Measurements from ENCODE around the gene ARHGAP32. TPM values are rescaled to one million over a fixed set of nuclear protein-coding genes. Genes with fewer than 3 reads are reported as not detected.

ARHGAP32 gene
- 41.5 TPM for total RNA-seq

DNA sequence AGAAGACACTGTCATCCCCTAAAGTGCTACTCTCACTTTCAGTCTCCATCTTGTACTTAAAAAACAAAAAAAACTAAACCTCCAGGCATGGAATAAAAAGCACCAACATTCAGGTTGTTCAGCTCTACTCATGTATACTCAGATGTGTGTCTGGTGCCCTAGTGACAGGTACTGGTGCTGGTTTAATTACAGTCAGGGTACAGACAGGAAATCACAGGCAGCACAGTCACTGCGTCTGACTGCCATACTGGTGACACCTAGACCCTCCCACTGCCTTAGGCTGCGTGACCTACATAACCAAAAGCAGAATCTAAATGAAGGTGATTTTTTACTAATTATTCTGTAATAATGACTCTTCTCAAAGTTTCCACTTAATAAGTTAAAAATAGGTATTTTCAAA, at the start of gene ARHGAP32:
TSS of gene ARHGAP32 (minus strand) at position 176 of the 400 bp plus-strand sequence. CDS start at position 49, 127 bp downstream.
- DNase-seq (ENCODE audit: low spot score) = no peak

DNA sequence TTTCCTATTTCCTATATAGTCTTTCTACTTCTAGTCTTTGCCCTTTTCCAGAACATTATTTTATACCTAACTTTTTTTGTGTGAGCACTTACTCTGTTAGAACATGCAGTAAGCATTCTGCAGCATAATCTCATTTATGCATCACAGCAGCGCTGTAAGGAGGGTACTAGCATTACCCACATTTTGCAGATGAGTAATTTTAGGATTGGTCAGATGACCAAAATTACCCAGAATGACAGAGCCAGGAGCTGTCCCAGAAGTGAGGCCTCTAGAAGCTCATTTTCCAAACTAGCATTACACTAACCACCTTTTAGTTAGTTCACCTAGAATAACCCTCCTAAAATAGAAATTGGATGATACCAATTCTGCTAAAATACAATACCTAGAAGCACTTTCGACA, 47.1 kb upstream of the ARHGAP32 start:
- no peak for DNase-seq (ENCODE audit: low spot score)

DNA sequence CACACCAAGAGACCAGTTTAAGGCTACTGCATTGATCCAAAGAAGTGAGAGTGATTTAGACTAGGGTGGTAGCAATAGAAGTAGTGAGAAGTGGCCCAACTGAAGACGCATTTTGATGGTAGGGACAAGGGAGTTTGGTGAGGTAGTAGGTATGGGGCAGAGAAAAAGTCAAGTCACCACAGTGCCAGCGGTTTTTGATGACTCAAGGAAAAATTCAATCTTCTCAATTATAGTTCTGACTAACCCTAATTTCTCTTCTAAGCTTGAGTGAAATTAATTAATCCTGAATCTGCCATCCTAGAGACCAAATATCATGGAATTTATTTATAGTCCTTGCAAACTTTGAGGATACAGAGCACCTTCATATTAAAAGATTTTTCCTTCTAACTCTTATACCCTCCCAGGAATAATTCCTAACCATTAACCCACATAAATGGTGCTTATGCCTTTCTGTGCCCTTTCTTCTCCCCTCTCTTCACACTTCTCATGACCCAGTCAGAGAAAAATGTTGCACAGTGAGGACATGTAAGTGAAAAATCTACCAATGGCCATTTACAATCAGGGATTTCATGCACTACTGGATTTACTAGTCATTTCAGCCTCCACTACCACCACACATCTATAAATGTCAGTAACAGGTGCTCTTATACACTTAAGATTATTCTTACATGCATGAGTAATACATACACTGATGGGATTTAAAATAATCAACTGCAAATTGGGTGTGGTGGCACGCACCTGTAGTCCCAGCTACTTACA, 45.9 kb upstream of the ARHGAP32 start:
- DNase-seq (ENCODE audit: low spot score) = no peak

DNA sequence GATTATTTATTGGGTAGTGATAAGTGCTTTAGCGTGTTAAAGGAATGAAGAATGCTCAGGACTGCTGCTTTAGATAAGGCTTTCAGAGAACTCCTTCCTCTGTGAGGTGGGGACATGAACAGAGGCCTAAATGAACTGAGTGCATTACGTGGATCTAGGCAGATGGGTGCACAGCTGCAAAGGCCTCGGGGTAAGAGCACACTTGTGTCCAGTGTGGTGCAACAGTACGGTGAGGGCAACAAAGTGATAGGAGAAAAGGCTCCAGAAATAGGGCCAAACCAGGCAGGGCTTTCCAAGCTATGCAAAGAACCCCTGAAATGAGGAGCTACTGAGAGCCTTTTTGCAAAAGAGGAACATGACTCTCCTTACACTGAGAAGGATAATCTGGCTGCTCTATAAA, 45.3 kb upstream of the ARHGAP32 start:
- DNase-seq (ENCODE audit: low spot score) = no peak

DNA sequence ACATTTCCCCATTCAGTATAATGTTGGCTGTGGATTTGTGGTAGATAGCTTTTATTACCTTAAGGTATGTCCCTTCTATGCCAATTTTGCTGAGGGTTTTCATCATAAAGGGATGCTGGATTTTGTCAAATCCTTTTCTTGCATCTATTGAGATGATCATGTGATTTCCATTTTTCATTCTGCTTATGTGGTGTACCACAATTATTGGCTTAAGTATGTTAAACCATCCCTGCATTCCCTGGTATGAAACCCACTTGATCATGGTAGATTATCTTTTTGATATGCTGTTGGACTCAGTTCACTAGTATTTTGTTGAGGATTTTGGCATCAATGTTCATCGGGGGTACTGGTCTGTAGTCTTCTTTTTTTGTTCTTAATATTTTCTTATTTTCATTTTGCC, 44.7 kb upstream of the ARHGAP32 start:
- no peak for DNase-seq (ENCODE audit: low spot score)

DNA sequence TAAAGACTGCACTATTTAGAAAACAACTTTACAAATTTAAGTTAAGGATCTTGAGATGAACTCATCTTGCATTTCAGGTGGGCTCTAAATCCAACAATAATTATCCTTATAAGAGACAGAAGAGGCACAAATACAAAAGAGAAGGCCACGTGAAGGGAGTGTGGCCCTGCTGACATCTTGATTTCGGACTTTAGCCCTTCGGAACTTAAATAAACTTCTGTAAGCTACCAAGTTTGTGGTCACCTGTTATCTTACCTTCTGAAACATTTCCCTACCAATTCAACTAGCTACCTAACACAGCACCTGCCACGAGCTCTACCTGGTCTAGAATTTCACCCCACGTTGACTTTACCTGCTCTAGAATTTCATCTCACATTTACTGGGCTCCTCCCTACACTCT, 42.9 kb upstream of the ARHGAP32 start:
- no peak for DNase-seq (ENCODE audit: low spot score)

DNA sequence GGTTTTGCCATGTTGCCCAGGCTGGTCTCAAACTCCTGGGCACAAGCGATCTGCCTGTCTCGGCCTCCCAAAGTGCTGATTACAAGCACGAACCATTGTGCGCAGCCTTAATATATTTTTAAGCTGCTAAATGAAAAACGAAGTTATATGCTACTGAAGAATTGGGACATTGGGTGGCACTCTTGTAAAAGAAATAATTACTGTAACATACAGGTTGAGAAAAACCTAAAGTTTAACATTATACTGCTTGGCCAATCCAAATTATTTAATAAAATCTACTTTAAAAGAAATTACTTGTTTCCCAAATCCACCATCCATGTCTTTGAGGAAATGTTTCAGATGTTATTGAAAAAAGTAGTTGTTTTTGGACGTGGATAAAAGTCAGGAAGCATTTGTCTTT, 37.9 kb upstream of the ARHGAP32 start:
- no peak for DNase-seq (ENCODE audit: low spot score)

DNA sequence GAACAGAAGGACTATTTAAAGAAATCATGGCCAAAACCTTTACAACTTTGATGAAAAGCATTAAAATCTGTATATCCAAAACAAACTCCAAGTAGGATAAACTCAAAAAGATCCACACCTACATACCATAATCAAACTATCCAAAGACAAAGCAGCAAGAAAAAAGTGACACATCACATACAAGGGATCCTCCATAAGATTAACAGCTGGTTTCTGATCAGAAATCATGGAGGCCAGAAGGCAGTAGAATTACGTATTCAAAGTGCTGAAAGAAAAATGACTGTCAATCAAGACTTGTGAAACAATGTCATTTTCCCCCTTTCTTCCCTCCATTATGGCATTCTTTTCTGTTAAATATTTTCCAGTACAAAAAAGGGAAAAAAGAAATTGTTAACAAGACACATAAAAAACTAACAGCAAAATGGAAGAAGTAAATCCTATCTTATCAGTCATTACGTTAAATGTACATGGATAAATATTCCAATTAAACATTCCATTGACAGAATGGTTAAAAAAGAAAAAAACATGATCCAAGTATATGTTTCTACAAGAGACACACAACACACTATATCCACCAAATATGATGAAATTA, 34.2 kb upstream of the ARHGAP32 start:
- DNase-seq (ENCODE audit: low spot score) = no peak

DNA sequence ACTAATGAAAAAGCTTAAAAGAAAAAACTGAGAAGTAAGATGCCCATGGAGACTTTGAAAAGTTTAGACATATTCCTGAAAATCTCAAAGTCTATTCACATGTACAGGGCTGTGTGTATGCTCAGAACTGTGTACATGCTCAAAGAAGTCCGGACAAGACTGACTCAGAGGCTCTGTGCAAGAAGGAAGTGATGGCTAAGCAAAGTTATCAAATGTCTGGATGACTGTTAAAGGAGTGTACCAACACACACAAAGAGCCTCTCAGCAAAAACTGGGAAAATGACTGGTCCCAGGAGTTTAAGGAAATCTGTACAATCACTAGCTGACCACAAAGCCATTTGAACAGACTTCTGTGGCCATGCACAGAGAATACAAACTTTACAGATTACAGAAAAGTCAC, 33.1 kb upstream of the ARHGAP32 start:
- DNase-seq (ENCODE audit: low spot score) = no peak

DNA sequence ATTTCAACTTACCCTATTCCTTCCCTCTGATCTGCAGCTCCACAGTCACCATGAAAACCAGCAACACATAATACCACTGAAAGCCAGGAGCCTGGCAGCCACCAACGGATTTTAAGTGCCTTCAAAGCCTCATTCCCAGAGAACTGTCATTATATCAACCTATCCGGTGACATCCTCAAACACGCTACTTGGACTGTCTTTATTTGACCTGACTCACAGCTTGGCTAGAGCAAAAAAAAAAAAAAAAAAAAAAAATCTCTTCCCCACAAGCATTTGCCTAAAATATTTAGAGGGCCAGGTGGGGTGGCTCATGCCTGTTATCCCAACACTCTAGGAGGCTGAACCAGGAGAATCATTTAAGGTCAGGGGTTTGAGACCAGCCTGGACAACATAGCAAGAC, 32.4 kb upstream of the ARHGAP32 start:
- DNase-seq (ENCODE audit: low spot score) = no peak

DNA sequence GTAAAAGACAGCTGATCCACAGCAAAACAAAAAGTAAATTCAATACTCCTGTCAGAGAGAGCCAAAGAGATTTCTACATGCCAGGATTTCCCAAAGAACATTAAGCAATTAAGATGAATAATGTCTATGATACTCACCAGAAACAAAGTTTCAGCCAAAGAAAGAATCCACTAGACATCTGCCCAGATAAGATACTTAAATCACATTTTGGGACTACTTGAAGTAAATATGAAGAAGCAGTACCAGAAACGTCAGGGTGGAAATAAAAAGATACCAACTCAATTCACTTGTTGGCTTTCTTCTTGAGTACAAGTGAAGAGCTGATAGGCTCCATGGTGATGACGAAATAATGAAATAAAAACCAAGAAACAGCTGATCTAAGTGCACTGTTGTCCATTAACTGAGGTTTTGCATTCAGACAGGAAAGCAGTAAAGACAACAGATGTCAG, 31.6 kb upstream of the ARHGAP32 start:
- DNase-seq (ENCODE audit: low spot score) = no peak

DNA sequence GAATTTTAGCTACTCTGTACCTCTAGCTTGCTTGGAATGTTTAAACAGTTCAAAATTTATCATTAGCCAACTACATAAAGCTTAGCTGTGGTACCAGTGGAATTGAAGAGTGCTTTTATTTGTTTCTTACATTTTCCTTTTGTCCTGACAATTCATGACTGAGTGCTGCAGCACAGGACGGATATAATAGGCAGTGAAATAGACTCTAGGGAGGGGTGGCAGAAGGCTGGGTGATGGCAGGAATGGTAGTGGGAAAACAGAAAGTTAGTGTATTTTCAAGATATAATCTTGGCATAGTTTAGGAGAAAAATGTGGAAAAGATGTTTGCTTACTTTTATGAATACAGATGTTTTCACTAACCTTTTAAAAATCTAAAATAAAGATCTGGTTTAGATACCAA, 31.1 kb upstream of the ARHGAP32 start:
- no peak for DNase-seq (ENCODE audit: low spot score)

DNA sequence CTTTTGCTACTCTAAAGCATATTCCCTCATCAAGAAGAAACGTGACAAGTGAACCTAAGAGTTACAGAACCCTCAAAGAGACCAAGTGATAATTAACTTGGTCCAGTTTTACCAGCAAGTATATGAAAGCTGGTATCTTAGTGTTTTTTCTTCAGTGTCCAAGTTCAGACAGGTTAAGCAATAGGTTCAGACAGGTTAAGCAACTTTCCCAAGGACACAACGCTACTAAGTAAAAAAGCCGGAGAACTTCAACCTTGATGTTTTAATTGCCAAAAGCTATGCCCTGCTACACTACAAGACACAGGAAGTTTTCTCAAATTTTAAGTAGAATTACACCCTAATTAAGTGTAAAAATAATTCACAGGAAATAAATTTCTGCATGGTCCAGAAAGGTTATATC, 30.0 kb upstream of the ARHGAP32 start:
- no peak for DNase-seq (ENCODE audit: low spot score)

DNA sequence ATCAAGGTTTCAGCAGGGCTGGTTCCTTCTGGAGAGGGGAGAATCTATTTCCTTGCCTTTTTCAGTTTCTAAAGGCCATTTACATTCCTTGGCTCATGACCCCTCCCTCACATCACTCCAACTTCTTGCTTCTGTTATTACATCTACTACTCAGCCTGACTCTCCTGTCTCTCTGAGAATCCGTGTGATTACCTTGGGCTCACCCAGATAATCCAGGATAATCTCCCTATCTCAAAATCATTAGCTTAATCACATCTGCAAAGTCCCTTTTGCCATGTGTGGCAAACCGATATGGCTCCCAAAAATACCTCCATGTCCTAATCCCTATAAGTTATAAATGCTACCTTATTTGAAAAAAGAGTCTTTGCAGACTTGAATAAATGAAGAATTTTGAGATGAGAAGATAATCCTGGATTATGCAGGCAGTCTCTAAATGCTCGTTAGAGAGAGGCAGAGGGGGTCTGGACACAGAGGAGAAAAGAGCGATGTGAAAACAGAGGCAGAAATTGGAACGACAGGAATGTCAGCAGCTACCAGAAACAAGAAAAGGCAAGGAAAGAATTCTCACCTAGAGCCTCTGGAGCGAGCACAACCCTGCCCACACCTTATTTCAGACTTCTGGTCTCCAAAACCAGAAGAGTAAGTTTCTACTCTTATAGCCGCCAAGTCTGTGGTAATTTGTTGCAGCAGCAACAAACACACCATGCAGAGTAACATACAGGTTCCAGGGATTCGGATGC, 23.6 kb upstream of the ARHGAP32 start:
- DNase-seq (ENCODE audit: low spot score) = no peak

DNA sequence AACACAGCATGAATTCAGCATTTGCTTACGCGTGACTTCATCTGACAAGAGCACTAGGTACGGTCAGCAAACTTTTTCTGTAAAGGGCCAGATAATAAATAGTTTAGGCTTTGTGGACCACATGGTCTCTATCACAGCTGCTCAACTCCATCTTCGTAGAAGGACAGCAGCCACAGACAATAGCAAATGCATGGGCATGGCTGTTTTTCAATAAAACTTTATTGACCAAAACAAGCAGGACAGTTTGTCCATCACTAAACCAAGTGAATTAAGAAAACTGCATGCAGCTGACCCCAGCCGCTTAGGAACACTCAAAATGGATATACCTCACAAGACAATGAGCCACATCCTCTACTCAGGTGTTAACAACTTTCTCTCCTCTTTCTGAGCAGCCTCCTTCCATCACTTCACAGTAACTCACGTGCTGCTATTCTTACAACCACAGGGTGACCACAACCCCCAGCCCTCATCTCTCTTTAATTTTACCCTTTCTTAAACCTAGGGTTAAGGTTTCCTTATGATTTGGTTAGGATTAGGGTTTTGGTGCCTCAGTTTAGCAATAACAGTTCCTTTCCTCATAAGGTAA, 22.7 kb upstream of the ARHGAP32 start:
- no peak for DNase-seq (ENCODE audit: low spot score)

DNA sequence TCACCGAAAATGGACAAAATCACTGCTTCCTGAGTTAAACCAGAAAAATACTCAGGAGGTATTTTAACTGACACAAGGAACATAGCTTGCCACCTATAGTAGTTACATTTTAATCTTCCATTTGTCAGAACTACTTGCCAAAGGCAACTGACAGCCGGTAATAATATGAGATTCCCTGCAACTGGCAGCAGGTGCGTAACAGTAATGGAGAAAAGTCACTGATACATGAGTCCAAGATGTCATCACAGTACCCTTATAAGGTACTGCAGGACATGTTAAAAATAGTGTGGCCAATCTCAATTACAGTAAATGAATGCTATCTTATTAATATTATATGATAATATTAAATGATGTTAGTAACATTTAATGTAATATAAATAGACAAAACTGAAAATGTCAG, 21.1 kb upstream of the ARHGAP32 start:
- no peak for DNase-seq (ENCODE audit: low spot score)

DNA sequence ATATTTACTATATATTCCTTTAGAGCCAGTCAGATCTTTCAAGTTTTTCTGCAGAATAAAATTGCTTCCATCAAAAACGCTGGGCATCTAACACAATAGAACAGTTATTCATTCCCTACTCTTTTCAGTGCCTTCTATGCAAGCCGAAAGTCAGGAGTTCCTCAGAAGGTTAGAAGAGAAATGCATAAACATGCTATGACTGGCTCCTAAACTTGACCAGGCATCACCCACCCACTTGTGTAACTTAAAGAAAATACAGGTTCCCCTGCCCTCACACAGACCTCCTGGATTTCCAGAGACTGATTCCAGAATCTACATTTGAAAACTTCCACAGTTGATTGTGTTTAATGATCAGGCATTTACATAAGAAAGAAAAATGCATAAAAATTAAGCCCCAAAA, 19.3 kb upstream of the ARHGAP32 start:
- DNase-seq (ENCODE audit: low spot score) = no peak

DNA sequence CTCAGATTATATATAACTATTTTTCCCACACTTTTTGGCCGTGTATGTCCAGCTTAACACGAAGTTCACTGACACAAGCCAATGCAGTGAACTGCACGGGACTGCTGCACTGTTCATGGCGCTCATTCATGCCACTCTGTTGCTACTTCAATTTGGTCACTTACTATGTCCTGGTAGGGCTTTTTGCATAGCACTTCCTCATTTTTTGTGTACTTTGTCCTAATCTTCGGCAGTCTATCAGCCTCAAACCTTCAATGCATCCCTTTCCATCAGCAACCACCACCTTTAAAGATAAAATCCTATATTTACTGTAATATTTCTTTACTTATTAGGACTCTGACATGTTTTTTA, 18.7 kb upstream of the ARHGAP32 start:
- no peak for DNase-seq (ENCODE audit: low spot score)

DNA sequence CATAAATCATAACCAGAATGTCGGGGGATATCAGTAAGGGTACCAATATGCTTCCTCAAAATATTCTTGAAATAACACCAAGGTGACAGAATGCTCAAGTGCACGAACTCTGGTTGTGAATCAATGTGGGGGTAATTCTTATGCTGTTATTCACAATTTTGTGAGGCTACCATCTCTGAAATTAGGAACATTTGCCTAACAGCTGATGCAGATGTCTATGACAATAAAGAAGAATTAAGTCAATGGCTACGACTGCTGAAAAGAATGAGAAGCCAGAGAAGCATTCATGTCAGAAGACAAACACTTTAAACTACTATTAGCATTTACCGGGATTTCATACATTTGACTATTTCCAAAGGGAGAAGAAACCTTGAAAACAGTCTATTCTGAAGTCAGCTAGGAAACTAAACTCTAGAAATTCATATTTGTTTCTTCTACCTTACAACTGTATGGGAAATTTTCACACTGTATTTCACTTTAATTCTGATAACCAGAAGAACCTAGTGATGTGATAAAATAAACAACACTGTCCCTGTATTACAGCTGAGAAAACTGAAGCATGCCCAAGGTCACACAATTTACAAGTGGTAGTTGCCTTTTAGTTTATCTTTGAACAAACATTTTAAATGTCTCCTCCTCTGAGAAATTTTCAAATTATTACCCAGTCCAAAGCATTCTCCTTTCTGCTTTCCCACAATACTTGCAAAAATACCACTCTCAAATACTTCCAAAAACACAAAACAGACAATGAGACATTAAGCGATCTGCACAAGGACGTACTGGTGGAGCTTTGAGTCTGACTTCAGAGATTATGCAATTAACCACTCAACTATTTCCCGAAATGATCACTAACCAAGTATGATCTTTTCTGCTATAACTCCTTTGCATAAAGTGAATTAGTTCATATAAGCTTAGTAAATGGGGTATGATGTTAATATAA, 18.0 kb upstream of the ARHGAP32 start:
- DNase-seq (ENCODE audit: low spot score) = no peak

DNA sequence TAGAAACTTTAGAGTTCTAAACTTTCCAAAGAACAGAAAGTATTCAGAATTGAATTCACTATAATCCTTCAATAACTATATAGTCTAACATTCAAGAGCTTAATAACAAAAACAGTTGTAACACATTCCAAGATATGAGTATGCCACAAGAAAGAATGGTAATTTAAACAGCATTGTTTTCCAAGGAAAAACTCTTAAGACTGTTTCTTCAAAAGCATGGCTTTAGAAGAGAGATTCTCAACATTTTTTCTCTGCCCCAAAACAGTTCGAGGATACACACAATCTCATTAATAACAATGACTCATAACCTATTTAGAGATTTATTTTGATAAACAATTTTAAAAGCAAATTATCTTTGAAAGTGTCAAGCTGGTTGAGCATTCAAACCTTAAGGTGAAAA, 16.7 kb upstream of the ARHGAP32 start:
- no peak for DNase-seq (ENCODE audit: low spot score)

DNA sequence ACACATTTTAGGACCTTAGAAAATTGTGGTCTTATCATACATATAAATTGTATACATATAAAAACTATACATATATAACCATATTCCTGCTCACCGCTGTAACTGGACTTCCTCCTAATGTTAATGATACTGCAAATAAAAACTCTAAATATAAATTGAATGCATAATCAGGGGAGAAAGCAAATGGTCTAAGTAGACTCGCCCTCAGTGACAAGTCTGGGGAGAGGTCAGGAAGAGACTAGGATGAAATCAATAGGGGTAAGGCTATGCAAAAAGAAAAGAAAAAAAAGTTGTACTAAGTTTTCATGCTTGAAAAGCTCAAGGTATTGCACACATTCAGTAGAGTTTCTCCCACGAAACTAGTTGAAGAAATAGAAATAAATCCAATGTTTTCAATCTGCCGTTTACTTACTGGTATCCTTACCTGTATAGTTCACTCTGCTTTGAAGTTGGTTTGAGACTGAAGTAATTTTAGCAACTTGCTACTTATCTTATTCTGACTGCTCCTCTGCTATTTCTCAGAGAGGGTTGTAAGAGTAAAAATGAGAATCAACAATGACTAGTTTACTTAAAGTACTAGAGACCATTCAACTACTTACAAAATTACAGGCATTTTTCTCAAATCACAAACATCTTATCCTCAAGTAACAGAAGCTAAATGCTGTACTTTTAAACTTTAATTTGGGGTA, 12.2 kb upstream of the ARHGAP32 start:
- no peak for DNase-seq (ENCODE audit: low spot score)

All from mucosa of gallbladder (tissue), 1 donor.